Stimulated activated CD4-positive, alpha-beta T cell treated with anti-CD3 and anti-CD28 coated beads, Interleukin-12 subunit alpha, Interleukin-12 subunit beta, amount 100 ng/mL, for 48 hours (primary cell): ENCODE measurements around the gene G6PC3.

ENCODE experiments used
- DNase-seq, 3 donors: peaks; one replicate each; pipeline ENCODE4 v3.0.0-alpha.2; 2020; ENCODE audit warnings: low read depth in 2 of 3, low spot score in 1 of 3

Gene G6PC3

DNA sequence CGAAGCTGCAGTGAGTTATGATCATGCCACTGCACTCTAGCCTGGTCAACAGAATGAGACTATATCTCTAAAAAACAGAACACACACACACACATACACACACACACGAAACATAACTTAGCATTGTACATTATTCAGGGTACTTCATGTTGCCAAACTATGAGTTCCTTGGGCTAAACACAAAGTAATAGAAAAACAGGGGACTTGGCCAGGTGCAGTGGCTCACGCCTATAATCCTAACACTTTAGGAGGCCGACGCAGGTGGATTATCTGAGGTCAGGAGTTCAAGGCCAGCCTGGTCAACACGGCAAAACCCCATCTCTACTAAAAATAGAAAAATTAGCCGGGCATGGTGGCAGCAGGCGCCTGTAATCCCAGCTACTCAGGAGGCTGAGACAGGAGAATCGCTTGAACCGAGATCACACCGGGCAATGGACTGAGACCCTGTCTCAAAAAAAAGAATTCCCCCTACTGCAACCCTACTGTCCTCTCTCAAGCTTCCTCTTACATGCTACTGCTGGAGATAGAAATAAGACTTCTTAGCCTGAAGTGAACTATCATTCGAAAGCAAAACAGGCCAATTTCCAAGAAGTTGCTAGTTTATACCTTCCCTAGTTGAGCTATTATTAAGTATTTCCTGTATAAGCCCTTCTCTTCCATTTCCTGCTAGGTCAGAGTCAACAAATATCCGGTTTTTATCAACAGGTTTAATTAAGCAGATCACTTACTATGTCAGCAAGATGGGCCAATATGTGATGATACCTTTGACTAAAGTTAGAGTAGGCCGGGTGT is 11.2 kb upstream of the G6PC3 start:
- no peak for DNase-seq

GRCh38 chr17:44061446-44061845 is 9.1 kb upstream of the G6PC3 start:
- DNase-seq = no peak

DNA sequence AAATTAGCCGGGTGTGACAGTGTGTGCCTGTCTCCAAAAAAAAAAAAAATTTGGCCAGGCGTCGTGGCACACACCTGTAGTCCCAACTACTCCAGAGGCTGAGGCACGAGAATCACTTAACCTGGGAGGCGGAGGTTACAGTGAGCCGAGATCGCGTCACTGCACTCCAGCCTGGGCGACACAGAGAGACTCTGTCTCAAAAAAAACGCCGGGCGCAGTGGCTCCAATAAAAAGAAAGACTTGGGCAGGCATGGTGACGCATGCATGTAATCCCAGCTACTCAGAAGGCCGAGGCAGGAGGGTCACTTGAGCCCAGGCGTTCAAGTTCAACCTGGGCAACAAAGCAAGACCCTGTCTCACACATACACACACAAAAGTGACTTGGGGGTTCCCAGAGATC is 7.7 kb upstream of the G6PC3 start:
- no peak for DNase-seq

- DNase-seq = no peak
Measured at GRCh38 chr17:44063704-44064639, 6.6 kb upstream of the G6PC3 start.

DNA sequence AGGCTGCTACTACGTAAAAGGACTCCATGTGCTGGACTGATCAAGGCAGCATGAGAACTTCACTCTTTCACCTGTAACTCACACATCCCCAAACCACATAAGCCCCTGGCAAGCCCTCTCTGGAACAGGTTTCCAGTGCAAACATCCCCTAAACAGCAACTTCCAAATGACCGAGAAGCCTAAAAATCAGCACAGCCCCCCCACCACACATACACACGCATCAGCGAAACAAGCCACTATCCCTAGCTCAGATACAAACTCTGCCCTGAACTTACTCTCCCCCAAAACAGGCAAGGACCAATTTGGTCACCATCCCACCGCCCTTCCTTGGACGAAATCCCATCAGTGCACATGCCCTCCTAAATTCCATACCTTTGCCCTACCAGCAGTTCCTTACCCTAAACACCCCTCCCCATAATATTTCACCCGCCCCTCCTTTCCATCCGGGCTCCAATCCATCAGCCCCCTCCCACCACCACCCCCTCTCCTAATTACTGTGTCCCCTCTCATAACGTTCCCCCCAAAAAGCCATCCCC is 4.8 kb upstream of the G6PC3 start:
- peak in 1 of 3 donors; percentile 24 for DNase-seq

DNA sequence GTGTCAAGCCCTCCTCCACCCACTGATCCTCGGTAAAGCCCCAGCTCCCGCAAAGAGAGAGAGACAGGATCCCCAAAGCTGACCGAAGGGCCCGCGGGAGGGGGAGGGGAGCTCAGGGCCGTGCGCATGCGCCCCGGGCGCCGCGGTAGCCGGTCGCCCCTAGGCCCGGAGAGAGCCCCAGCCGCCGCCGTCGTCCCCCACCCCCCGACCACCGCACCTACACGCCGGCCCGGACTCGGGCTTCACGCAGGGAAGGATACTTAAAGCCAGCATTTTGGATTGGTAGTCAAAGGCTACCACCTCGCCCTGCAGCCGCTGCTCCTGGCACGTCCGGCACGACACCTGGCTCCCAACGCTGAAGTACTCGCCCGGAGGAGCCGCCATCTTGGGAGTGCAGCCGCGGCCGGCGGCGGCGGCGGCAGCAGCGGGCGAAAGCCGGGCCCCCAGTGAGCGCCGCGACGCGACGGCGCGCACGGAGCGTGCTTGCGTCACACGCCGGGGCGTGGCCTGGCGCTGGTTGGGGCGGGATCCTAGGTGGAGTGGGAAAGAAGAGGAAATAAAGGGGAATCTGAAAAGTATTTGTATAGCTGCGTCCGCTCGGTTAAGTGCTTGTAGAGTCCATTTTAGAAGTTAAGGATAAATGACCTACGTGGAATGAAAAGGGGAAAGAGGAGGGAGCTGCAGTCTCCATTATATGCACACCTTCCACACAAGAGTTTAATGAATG is 4.2 kb upstream of the G6PC3 start, which contains the start of gene LSM12:
Gene LSM12, minus strand, starts transcription at position 468 of the 727 bp plus-strand sequence. Its CDS starts 84 bp downstream, at position 384.
- DNase-seq = peak; percentile 84 to 90 (median 89)

- no peak for DNase-seq
Measured at GRCh38 chr17:44067545-44067940, 3.0 kb upstream of the G6PC3 start.

GRCh38 chr17:44069974-44070454 is 521 bp upstream of the G6PC3 start:
- no peak for DNase-seq

GRCh38 chr17:44071198-44071520 is 624 bp downstream of the G6PC3 start:
- DNase-seq = peak in 2 of 3 donors; percentile 41 to 45

DNA sequence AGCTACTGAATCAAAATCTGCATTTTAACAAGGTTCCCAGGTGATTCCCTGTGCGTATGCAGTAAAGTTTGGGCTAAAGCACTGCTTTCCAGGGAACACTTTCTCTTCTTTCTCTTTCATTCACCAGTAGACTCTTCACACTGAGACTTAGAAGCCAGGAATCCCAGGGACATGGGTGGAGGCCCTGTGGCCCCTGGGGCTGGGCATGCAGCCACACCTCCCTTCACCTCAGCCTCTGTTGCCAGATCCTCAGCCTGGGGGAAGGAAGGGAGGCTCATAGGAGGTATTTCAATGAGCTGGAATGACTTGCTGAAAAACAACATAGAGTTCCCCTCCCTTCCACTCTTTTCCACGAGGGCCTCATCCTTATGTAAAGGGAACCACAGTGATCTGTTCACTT is 1.2 kb downstream of the G6PC3 start:
- no peak for DNase-seq

GRCh38 chr17:44074231-44074910 is 3.8 kb downstream of the G6PC3 start:
- DNase-seq = no peak

DNA sequence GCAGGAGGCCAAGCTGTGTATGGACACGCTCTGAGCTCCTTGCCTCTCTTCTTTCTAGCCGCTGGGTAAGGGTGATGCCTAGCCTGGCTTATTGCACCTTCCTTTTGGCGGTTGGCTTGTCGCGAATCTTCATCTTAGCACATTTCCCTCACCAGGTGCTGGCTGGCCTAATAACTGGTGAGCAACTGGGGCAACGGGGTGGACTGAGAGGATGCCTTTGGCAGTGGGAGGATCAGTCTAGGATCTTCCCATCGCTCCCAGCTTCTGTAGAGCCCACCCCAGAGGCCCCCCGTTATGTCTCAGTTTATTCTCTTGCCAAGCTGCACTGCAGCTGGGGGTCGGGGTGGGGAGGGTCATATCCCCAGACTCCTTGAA is 4.4 kb downstream of the G6PC3 start:
- no peak for DNase-seq

DNA sequence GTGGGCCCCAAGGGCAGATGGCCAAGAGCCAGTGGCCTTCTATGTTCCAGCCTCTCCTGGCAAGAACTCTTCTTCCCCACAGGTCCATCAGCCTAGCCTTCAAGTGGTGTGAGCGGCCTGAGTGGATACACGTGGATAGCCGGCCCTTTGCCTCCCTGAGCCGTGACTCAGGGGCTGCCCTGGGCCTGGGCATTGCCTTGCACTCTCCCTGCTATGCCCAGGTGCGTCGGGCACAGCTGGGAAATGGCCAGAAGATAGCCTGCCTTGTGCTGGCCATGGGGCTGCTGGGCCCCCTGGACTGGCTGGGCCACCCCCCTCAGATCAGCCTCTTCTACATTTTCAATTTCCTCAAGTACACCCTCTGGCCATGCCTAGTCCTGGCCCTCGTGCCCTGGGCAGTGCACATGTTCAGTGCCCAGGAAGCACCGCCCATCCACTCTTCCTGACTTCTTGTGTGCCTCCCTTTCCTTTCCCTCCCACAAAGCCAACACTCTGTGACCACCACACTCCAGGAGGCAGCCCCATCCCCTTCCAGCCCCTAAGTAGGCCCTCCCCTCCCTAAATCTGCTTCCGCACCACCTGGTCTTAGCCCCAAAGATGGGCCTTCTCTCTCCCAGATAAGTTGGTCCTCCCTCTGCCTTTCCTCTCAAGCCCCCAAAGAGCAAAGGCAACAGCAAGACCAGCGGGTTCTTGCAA is 5.2 kb downstream of the G6PC3 start:
- no peak for DNase-seq

- no peak for DNase-seq
Measured at GRCh38 chr17:44076716-44077594, 6.4 kb downstream of the G6PC3 start.

GRCh38 chr17:44077595-44077909 is 7.0 kb downstream of the G6PC3 start:
- DNase-seq = no peak

DNA sequence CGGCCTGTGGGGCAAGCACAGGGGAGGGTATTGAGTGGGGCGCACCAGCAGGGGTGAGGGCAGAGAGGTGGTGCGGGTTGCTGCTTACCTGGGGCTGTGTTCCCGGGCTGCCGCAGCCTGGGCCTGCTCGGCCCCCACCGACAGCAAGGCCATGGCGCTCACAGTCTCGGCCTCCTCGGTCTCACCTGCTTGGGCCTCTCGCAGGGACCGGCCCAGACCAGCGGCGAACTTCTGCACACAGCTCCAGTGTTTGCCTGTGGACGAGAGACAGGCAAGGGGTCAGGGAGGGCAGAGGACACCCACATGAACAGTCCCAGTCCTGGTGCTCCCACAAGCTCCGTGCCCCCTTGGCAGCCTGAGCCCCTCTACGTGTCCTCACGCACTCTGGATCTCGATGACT is 7.9 kb downstream of the G6PC3 start:
- no peak for DNase-seq

DNA sequence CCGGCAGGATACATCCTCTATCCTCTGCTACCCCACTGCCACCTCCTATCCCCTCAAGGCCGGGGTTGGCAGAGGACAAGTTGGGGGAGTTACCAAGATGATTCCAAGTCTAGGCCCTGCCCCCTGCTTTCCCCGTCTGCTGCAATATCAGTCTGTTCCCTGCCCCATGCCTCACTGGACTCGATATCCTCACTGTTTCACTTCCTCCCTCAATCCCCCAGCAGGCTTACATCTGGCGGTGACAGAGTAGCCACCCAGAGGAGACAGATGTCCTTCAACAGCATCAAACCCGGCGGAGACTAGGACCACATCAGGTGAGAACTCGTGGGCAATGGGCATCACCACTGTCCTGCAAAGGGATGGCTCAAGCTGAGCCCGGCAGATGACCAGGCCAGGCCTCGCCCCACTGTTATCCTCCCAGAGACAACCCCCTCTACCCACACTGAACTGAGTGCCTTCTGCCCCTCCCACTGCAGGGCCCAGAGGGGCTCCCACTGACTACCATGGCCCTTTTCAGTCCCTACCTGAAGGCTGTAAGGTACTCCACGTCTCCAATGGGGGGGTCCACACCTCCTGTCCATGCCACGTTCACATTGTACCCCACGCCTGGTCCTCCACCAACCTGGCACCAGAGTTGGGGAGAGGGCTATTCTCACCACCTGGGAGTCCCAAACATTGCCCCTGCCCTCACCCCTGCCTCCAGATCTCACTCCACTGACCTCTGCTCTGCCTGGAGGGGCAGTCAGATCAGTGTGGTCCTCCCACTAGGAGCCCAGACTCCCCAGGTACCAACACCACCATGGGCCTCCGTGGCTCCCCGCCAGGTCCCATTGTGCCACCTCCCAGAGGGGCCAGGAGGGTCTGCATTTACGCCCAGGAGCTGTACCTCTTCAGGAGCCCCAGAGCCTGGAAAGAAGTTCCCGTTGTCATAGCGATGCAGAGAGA is 9.6 kb downstream of the G6PC3 start:
- no peak for DNase-seq

GRCh38 chr17:44081681-44082080 is 11.1 kb downstream of the G6PC3 start:
- no peak for DNase-seq
